ENCODE measurements around the gene P2RY13. TPM values are rescaled to one million over a fixed set of nuclear protein-coding genes. Genes with fewer than 3 reads are reported as not detected.

The P2RY13 gene
- total RNA-seq, 2 donors from 2014 or later = not detected

DNA sequence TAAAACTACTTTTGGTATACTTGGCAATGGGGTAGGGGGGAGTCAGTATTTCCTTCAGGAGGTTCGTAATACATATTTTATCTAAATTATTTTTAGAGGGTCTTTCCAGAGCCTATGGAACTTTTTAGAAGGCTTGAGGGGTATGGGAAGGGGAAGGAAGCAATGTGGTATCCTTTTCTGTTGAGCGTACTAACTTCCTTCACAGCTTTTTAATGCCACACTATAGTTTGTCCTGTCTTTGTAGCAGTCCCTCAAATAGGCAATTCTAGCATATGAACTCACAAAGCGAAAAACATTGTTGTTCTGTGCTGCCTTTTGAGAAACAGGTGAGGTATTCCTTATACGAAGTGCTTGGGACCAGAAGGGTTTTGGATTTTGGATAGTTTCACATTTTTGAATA lies 22.3 kb upstream of the P2RY13 start:
- Mint-ChIP-seq H3K27ac (no peak overlapping the region), H3K4me3 (no peak overlapping the region), H3K9me3 (no peaks in the 10 kb centered on the region), H3K4me1 (peaks cover 8% of the 10 kb centered on the region), H3K36me3 (ENCODE audit: low read depth) (peaks cover 7% of the 10 kb centered on the region), H3K27me3 (ENCODE audit: insufficient read depth) (no peaks in the 10 kb centered on the region)
- WGBS, 2 experiments (ENCODE audit: insufficient coverage in 1 of 2, insufficient read length in 1 of 2) = 93 to 100% methylated on average over 2 to 3 of the region's 4 CpGs
- TF ChIP-seq, protein P1, sequence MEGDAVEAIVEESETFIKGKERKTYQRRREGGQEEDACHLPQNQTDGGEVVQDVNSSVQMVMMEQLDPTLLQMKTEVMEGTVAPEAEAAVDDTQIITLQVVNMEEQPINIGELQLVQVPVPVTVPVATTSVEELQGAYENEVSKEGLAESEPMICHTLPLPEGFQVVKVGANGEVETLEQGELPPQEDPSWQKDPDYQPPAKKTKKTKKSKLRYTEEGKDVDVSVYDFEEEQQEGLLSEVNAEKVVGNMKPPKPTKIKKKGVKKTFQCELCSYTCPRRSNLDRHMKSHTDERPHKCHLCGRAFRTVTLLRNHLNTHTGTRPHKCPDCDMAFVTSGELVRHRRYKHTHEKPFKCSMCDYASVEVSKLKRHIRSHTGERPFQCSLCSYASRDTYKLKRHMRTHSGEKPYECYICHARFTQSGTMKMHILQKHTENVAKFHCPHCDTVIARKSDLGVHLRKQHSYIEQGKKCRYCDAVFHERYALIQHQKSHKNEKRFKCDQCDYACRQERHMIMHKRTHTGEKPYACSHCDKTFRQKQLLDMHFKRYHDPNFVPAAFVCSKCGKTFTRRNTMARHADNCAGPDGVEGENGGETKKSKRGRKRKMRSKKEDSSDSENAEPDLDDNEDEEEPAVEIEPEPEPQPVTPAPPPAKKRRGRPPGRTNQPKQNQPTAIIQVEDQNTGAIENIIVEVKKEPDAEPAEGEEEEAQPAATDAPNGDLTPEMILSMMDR (conservative IDR thresholded peaks at IDR 0.05) = no peak
- no peaks in the 10 kb centered on the region for H3K27me3 ChIP-seq (ENCODE audit: control insufficient read depth, insufficient read depth, low read length, poor library complexity, severe bottlenecking)
- H3K27ac ChIP-seq (ENCODE audit: low read depth, low read length) = no peak overlapping the region
- no peaks in the 10 kb centered on the region for H3K36me3 ChIP-seq (ENCODE audit: control insufficient read depth, insufficient read depth, low read length)
- no peak for DNase-seq
- no peak overlapping the region for H3K9ac ChIP-seq (ENCODE audit: extremely low read depth, low read length, poor library complexity, severe bottlenecking)
- H3K9me3 ChIP-seq (ENCODE audit: control insufficient read depth, low read length) = no peaks in the 10 kb centered on the region
- H3K4me3 ChIP-seq (ENCODE audit: low read length) = no peak overlapping the region
- no peaks in the 10 kb centered on the region for H3K4me1 ChIP-seq (ENCODE audit: control insufficient read depth, insufficient read depth, low read length)

DNA sequence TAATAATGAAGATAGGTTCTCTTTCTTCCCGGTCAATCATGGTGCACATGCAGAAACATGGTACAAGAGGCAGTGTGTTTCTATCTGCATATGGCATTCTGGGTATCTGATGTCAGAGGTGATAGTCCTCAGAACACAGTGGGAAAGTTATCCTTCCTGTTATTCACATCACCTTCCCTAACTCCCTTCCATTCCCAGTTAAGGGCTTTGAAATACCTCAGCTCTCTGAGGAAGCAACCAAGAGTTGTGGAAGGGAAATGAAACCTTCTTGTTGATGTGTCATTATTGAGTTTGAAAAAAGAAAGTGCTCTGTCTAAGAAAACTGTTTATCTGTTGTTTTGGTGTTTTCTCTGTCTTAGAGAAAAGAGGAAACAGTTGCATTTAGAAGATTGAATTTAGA lies 21.9 kb upstream of the P2RY13 start:
- Mint-ChIP-seq H3K4me3 (no peak overlapping the region), H3K9me3 (no peaks in the 10 kb centered on the region), H3K27me3 (ENCODE audit: insufficient read depth) (no peaks in the 10 kb centered on the region), H3K4me1 (peaks cover 9% of the 10 kb centered on the region), H3K36me3 (ENCODE audit: low read depth) (peaks cover 7% of the 10 kb centered on the region), H3K27ac (no peak overlapping the region)
- no peaks in the 10 kb centered on the region for H3K36me3 ChIP-seq (ENCODE audit: control insufficient read depth, insufficient read depth, low read length)
- H3K27me3 ChIP-seq (ENCODE audit: control insufficient read depth, insufficient read depth, low read length, poor library complexity, severe bottlenecking) = no peaks in the 10 kb centered on the region
- WGBS, 2 experiments (ENCODE audit: insufficient coverage in 1 of 2, insufficient read length in 1 of 2) = 100% methylated on average over 1 of the region's 1 CpG; no CpG with 5 or more reads in 1 of the 2 experiments
- DNase-seq = no peak
- H3K9me3 ChIP-seq (ENCODE audit: control insufficient read depth, low read length) = no peaks in the 10 kb centered on the region
- H3K4me1 ChIP-seq (ENCODE audit: control insufficient read depth, insufficient read depth, low read length) = no peaks in the 10 kb centered on the region
- no peak overlapping the region for H3K9ac ChIP-seq (ENCODE audit: extremely low read depth, low read length, poor library complexity, severe bottlenecking)
- TF ChIP-seq, protein P1 (conservative IDR thresholded peaks at IDR 0.05) = no peak
- no peak overlapping the region for H3K27ac ChIP-seq (ENCODE audit: low read depth, low read length)
- H3K4me3 ChIP-seq (ENCODE audit: low read length) = no peak overlapping the region

DNA sequence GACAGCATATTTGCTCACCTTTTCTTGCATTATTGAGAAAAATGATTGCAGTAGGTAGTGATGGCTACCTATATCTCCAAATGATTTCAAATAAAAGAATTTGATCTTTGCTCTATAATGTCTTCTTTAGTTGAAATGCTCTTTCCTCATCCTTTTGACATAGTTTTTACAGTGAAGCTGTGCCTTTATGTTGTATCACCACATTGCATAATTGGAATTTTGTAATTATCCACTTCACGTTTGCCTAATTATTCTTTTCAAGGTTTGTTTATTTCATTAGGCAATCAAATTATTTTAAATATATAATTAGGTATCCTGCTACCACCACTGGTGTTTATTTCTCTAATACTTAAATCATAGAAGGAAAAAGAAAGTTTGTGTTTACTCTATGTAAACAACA lies 21.3 kb upstream of the P2RY13 start:
- Histone ChIP-seq H3K27ac (ENCODE audit: low read depth, low read length) (no peak overlapping the region), H3K4me3 (ENCODE audit: low read length) (no peak overlapping the region), H3K4me1 (ENCODE audit: control insufficient read depth, insufficient read depth, low read length) (no peaks in the 10 kb centered on the region), H3K27me3 (ENCODE audit: control insufficient read depth, insufficient read depth, low read length, poor library complexity, severe bottlenecking) (no peaks in the 10 kb centered on the region), H3K9me3 (ENCODE audit: control insufficient read depth, low read length) (no peaks in the 10 kb centered on the region), H3K36me3 (ENCODE audit: control insufficient read depth, insufficient read depth, low read length) (no peaks in the 10 kb centered on the region), H3K9ac (ENCODE audit: extremely low read depth, low read length, poor library complexity, severe bottlenecking) (no peak overlapping the region)
- Mint-ChIP-seq H3K4me3 (no peak overlapping the region), H3K9me3 (no peaks in the 10 kb centered on the region), H3K27me3 (ENCODE audit: insufficient read depth) (no peaks in the 10 kb centered on the region), H3K36me3 (ENCODE audit: low read depth) (peaks cover 5% of the 10 kb centered on the region), H3K27ac (no peak overlapping the region), H3K4me1 (peaks cover 14% of the 10 kb centered on the region)
- DNase-seq = no peak
- TF ChIP-seq, protein P1 (conservative IDR thresholded peaks at IDR 0.05) = no peak
- WGBS, 2 experiments (ENCODE audit: insufficient coverage in 1 of 2, insufficient read length in 1 of 2) = no CpG with 5 or more reads among the region's 1 CpG

All from endodermal cell (in vitro differentiated cells).